A549 (cell line): ENCODE results near the gene METTL21A. TPM values are rescaled to one million over a fixed set of nuclear protein-coding genes. Genes with fewer than 3 reads are reported as not detected.
"Not testable (repeated sequence)": the region's sequence is repeated elsewhere in the genome, so short reads cannot be mapped to it uniquely, and the experiment has no call there.

Experiments
- ATAC-seq, 2 experiments: fragments of 200-7000 bp in 1 of 2; fragments of >200 bp in 1 of 2; cut with Nextera tagmentation in 1 of 2; cut with Tn5 transposase in 1 of 2; 3 replicates each; pipeline versions ENCODE4 v1.8.0 to v1.9.1; 2018 to 2020; ENCODE audit warnings: mild to moderate bottlenecking in 1 of 2, moderate library complexity in 1 of 2
- CTCF ChIA-PET: fragments of 300-600 bp; sonication (Branson Sonifier 250); formaldehyde crosslinking; extraction: SDS; loops from one replicate; lab custom pipeline; 2021; ENCODE audit warnings: antibody characterized with exemption, inconsistent platforms; lab: Yijun Ruan, JAX
- POLR2A ChIA-PET: fragments of 350-600 bp; formaldehyde crosslinking; extraction: SDS; loops from one replicate; lab custom pipeline; 2021; ENCODE audit warnings: antibody characterized with exemption, inconsistent platforms; lab: Yijun Ruan, JAX
- DNase-seq, 2 experiments: peaks; one replicate each; pipeline versions ENCODE4 v3.0.0 to v3.0.0-alpha.2; 2011 to 2016; ENCODE audit warnings: low read depth in 1 of 2, low spot score in 1 of 2
- FAIRE-seq: peaks from 2 replicates; lab custom pipeline; 2011; peaks lifted over from hg19 to GRCh38; lab: Jason Lieb, UNC
- H3K27ac ChIP-seq, 2 experiments: fragments of >200 bp; sonication (Bioruptor Twin); formaldehyde crosslinking; 3 replicates each; pipeline ENCODE4 v1.5.1; 2016 to 2017
- H3K4me1 ChIP-seq: fragments of >200 bp; sonication (Bioruptor Twin); formaldehyde crosslinking; 3 replicates; pipeline ENCODE4 v1.6.1; 2016
- H3K4me2 ChIP-seq: fragments of >200 bp; sonication (Bioruptor Twin); formaldehyde crosslinking; 3 replicates; pipeline ENCODE4 v1.6.1; 2016
- H3K4me3 ChIP-seq: fragments of >200 bp; sonication (Bioruptor Twin); formaldehyde crosslinking; 3 replicates; pipeline ENCODE4 v1.5.1; 2016
- H3K9me3 ChIP-seq: fragments of >200 bp; sonication (Bioruptor Twin); formaldehyde crosslinking; 3 replicates; pipeline ENCODE4 v1.6.1; 2016
- CBX8 ChIP-seq: fragments of 200-600 bp; sonication (generic); IDR thresholded peaks from 2 replicates; pipeline ENCODE4 v1.6.1; 2016
- CEBPB ChIP-seq, 2 experiments: fragments of >200 bp in 1 of 2; sonication (Bioruptor Twin) in 1 of 2; formaldehyde crosslinking in 1 of 2; IDR thresholded peaks; 2 replicates each; pipeline ENCODE4 v1.6.1; 2012 to 2016
- EHMT2 ChIP-seq: fragments of 200-600 bp; sonication (generic); IDR thresholded peaks from 2 replicates; pipeline ENCODE4 v1.6.1; 2016; ENCODE audit warnings: antibody characterized with exemption, low read depth, mild to moderate bottlenecking, moderate library complexity
- EP300 ChIP-seq, 2 experiments: fragments of >200 bp; sonication (Bioruptor Twin); formaldehyde crosslinking; IDR thresholded peaks; 2 replicates in 1 of 2; 3 replicates in 1 of 2; pipeline ENCODE4 v1.6.1; 2016 to 2017
- FOSB ChIP-seq: fragments of 250-450 bp; sonication (Bioruptor Pico); IDR thresholded peaks from 2 replicates; pipeline ENCODE4 v1.5.0; 2020; ENCODE audit warnings: mild to moderate bottlenecking, moderate library complexity
- HOXA7 ChIP-seq: fragments of 250-450 bp; sonication (Bioruptor Pico); IDR thresholded peaks from 2 replicates; pipeline ENCODE4 v1.5.0; 2020; ENCODE audit warnings: mild to moderate bottlenecking, moderate library complexity
- KDM5A ChIP-seq: fragments of 200-600 bp; sonication (generic); IDR thresholded peaks from 2 replicates; pipeline ENCODE4 v1.6.1; 2016; ENCODE audit warnings: antibody characterized with exemption, mild to moderate bottlenecking
- MAFK ChIP-seq: fragments of 450-650 bp; IDR thresholded peaks from 2 replicates; pipeline ENCODE4 v1.6.1; 2014; ENCODE audit not compliant: partially characterized antibody
- NPAS2 ChIP-seq: fragments of 250-450 bp; sonication (Bioruptor Pico); IDR thresholded peaks from 2 replicates; pipeline ENCODE4 v1.8.0; 2022; ENCODE audit warnings: mild to moderate bottlenecking, moderate library complexity, borderline replicate concordance
- NR3C1 ChIP-seq: fragments of >200 bp; sonication (Bioruptor Twin); formaldehyde crosslinking; IDR thresholded peaks from 3 replicates; pipeline ENCODE4 v1.6.1; 2017
- POLR2A ChIP-seq: IDR thresholded peaks from 2 replicates; pipeline ENCODE4 v1.6.1; 2012; ENCODE audit warnings: mild to moderate bottlenecking, low read length
- RAD21 ChIP-seq, 2 experiments: fragments of >200 bp in 1 of 2; sonication (Bioruptor Twin) in 1 of 2; formaldehyde crosslinking in 1 of 2; IDR thresholded peaks in 1 of 2; conservative IDR thresholded peaks in 1 of 2; 2 replicates in 1 of 2; 3 replicates in 1 of 2; pipeline ENCODE4 v1.6.1; 2012 to 2018; ENCODE audit warnings: inconsistent platforms in 1 of 2
- RARB ChIP-seq: fragments of 250-450 bp; sonication (Bioruptor Pico); IDR thresholded peaks from 2 replicates; pipeline ENCODE4 v1.8.0; 2021; ENCODE audit warnings: mild to moderate bottlenecking, moderate library complexity
- RCOR1 ChIP-seq: fragments of 150-350 bp; IDR thresholded peaks from 2 replicates; pipeline ENCODE4 v1.6.1; 2014; ENCODE audit warnings: antibody characterized with exemption, low read length, low read depth
- RNF2 ChIP-seq: fragments of 200-600 bp; sonication (generic); IDR thresholded peaks from 2 replicates; pipeline ENCODE4 v1.6.1; 2016; ENCODE audit warnings: low read depth, mild to moderate bottlenecking, antibody characterized with exemption, moderate library complexity, borderline replicate concordance
- ZFP36 ChIP-seq: fragments of 450-650 bp; IDR thresholded peaks from 2 replicates; pipeline ENCODE4 v1.6.1; 2014; ENCODE audit warnings: borderline replicate concordance; ENCODE audit not compliant: partially characterized antibody
- ZSCAN20 ChIP-seq: fragments of 250-450 bp; sonication (Bioruptor Pico); IDR thresholded peaks from 2 replicates; pipeline ENCODE4 v1.8.0; 2022; ENCODE audit warnings: mild to moderate bottlenecking, moderate library complexity
- WGBS: methylation state at CpG from one replicate; pipeline ENCODE4 v1.1.6; 2017; ENCODE audit errors: missing lambda C conversion rate; 5-methylcytosine and 5-hydroxymethylcytosine counted together
- polyA plus RNA-seq, 4 experiments: library from polyadenylated mRNA; depleted of rRNA in 3 of 4; stranded (reverse); fragments of >200 nt; fragmentation: RNase III in 1 of 4; extraction: RNeasy Plus Mini Kit Qiagen cat#74134 plus additional on column Dnase treatment in 1 of 4; gene quantifications; 2 replicates in 3 of 4; 3 replicates in 1 of 4; pipeline ENCODE4 v1.2.3, GENCODE V29; 2011 to 2017
- TF ChIP-seq, protein P1 (sequence below): fragments of 450-650 bp; IDR thresholded peaks from 2 replicates; pipeline ENCODE4 v1.6.1; 2014; ENCODE audit warnings: antibody characterized with exemption
- TF ChIP-seq, protein P2 (sequence below): IDR thresholded peaks from 2 replicates; pipeline ENCODE4 v1.6.1; 2012; ENCODE audit warnings: low read depth, borderline replicate concordance
- TF ChIP-seq, protein P3 (sequence below): fragments of >200 bp; sonication (Bioruptor Twin); formaldehyde crosslinking; IDR thresholded peaks from 2 replicates; pipeline ENCODE4 v1.6.1; 2016

METTL21A gene
- polyA plus RNA-seq, 2 of the 4 experiments (the other 2 are of a cell fraction): 26.9 to 40.1 TPM

DNA sequence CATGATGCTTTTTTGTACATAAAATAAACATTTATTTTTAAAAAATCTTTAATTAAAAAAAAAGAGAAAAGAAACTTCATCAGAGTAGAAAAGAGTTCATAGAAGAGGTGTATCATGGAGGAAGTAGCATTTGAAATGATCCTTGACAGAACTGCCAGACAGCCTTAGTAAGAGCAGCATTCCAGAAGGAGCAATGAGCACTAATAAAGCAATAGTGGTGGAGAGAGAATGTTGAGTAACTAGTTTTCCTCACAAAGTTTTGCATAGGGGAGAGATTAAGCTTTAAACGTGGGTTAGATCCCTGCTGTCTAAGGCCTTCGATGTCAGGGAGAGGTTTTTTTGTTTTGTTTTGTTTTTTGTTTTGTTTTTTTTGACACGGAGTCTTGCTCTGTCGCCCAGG is 29.8 kb upstream of the METTL21A start:
- TF ChIP-seq EHMT2 (no peak), HOXA7 (CRISPR knock-in tag) (no peak), CBX8 (no peak), POLR2A (no peak), EP300 (IDR thresholded peaks at IDR 0.05) (no peak), RNF2 (no peak), FOSB (CRISPR knock-in tag) (no peak), KDM5A (no peak), MAFK (no peak)
- TF ChIP-seq, protein P1, sequence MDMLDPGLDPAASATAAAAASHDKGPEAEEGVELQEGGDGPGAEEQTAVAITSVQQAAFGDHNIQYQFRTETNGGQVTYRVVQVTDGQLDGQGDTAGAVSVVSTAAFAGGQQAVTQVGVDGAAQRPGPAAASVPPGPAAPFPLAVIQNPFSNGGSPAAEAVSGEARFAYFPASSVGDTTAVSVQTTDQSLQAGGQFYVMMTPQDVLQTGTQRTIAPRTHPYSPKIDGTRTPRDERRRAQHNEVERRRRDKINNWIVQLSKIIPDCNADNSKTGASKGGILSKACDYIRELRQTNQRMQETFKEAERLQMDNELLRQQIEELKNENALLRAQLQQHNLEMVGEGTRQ: no peak
- TF ChIP-seq, protein P2, sequence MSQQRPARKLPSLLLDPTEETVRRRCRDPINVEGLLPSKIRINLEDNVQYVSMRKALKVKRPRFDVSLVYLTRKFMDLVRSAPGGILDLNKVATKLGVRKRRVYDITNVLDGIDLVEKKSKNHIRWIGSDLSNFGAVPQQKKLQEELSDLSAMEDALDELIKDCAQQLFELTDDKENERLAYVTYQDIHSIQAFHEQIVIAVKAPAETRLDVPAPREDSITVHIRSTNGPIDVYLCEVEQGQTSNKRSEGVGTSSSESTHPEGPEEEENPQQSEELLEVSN: no peak
- TF ChIP-seq, protein P3, sequence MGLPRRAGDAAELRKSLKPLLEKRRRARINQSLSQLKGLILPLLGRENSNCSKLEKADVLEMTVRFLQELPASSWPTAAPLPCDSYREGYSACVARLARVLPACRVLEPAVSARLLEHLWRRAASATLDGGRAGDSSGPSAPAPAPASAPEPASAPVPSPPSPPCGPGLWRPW: no peak
- no peaks in the 10 kb centered on the region for H3K9me3 ChIP-seq
- no peak for ATAC-seq
- POLR2A ChIA-PET: no interaction called here
- 68% methylated on average over 4 of the region's 4 CpGs for WGBS
- no peak for DNase-seq
- H3K4me1 ChIP-seq: no peaks in the 10 kb centered on the region
- H3K4me3 ChIP-seq: no peak overlapping the region
- H3K4me2 ChIP-seq: no peak overlapping the region
- CTCF ChIA-PET: interaction anchor here (0.6 kb wide), 1 partner anchor 115 kb away, joined by 3 read pairs; no protein-coding TSS in a partner anchor
- no peak for FAIRE-seq
- H3K27ac ChIP-seq: no peak overlapping the region

DNA sequence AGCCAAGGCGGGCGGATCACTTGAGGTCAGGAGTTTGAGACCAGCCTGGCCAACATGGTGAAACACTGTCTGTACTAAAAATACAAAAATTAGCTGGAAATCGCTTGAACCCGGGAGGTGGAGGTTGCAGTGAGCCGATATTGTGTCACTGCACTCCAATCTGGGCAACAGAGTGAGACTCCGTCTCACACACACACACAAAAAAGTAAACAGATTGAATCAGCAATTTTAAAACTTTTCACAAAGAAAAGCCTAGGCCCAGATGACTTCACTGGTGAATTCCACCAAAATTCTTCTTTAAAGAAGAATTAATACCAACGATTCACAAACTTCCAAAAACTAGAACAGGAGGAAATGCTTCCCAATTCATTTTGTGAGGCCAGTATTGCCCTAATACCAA is 21.4 kb upstream of the METTL21A start:
- H3K9me3 ChIP-seq, H3K4me3 ChIP-seq, POLR2A ChIA-PET, ATAC-seq, H3K4me1 ChIP-seq, FAIRE-seq, H3K4me2 ChIP-seq, H3K27ac ChIP-seq, DNase-seq: not testable (repeated sequence)
- CTCF ChIA-PET: interaction anchor here (1.1 to 1.6 kb wide), 2 partner anchors 12 to 20 kb away, joined by 4 to 6 read pairs; no protein-coding TSS in a partner anchor
- WGBS: 67% methylated on average over 7 of the region's 7 CpGs

DNA sequence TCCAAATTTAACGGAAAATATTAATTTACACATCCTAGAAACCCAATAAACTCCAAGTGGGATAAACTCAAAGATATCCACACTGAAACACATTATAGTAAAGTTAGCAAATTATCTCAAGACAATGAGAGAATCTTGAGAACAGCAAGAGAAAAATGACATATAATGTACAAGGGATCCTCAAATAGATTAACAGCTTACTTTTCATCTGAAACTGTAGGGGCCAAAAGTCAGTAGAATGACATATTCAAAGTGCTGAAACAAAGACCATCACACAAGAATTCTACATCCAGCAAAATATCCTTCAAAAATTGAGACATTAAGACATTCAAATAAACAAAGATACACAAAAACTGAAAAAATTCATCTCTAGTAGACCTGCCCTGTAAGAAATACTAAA is 18.7 kb upstream of the METTL21A start:
- ChIA-PET POLR2A (no interaction called here), CTCF (interaction anchor here (1.3 kb wide), 1 partner anchor 9 kb away, joined by 4 read pairs; no protein-coding TSS in a partner anchor)
- WGBS: 91% methylated on average over 1 of the region's 1 CpG
- no peak overlapping the region for H3K27ac ChIP-seq
- no peak for FAIRE-seq
- H3K9me3 ChIP-seq: peaks cover 14% of the 10 kb centered on the region; the same call in 2 of the 3 replicates
- no peak overlapping the region for H3K4me2 ChIP-seq
- TF ChIP-seq, protein P2: no peak
- TF ChIP-seq ZSCAN20 (no peak), RCOR1 (no peak), NR3C1 (no peak), ZFP36 (no peak), RARB (CRISPR knock-in tag) (no peak), NPAS2 (CRISPR knock-in tag) (no peak), CEBPB (IDR thresholded peaks at IDR 0.05) (no peak), RAD21 (conservative IDR thresholded peaks at IDR 0.05 in 1 of 2, IDR thresholded peaks at IDR 0.05 in 1 of 2) (no peak)
- no peak for DNase-seq
- ATAC-seq: no peak
- no peaks in the 10 kb centered on the region for H3K4me1 ChIP-seq
- H3K4me3 ChIP-seq: no peak overlapping the region
